ENCODE results near the gene CDT1.

The CDT1 gene

GRCh38 chr16:88817785-88818574 lies 14.4 kb downstream of the CDT1 start:
- Histone ChIP-seq H2AFZ (ENCODE audit: low read length) (no peak overlapping the region), H3K18ac (ENCODE audit: low read length) (no peak overlapping the region), H3K36me3 (replicated peaks in 1 of 2; ENCODE audit: control insufficient read depth in 2 of 2, insufficient read depth in 2 of 2, low read length in 2 of 2) (no peaks in the 10 kb centered on the region), H3K27me3 (ENCODE audit: control insufficient read depth in 3 of 3, insufficient read depth in 3 of 3, low read depth in 1 of 3, low read length in 3 of 3) (no peaks in the 10 kb centered on the region), H3K4ac (ENCODE audit: low read length) (no peak overlapping the region), H3K9ac (ENCODE audit: low read depth, low read length, poor library complexity) (peak overlapping the region; percentile 63), H2BK120ac (ENCODE audit: low read depth, low read length) (no peak overlapping the region), H4K91ac (ENCODE audit: low read depth, low read length, poor library complexity) (no peak overlapping the region), H3K4me3 (ENCODE audit: low read length in 2 of 2) (no peak overlapping the region), H3K79me1 (ENCODE audit: low read depth, low read length) (no peaks in the 10 kb centered on the region), H2BK12ac (ENCODE audit: low read length) (no peak overlapping the region), H2AK5ac (ENCODE audit: low read depth, low read length) (no peak overlapping the region), H3K9me3 (replicated peaks in 1 of 2; ENCODE audit: control insufficient read depth in 2 of 2, insufficient read depth in 1 of 2, low read depth in 1 of 2, low read length in 2 of 2) (no peaks in the 10 kb centered on the region), H3K4me1 (ENCODE audit: control insufficient read depth in 2 of 2, insufficient read depth in 1 of 2, low read depth in 1 of 2, low read length in 2 of 2) (no peaks in the 10 kb centered on the region), H3K14ac (ENCODE audit: low read length) (no peak overlapping the region), H4K8ac (ENCODE audit: low read depth, low read length) (no peak overlapping the region), H3K27ac (replicated peaks; ENCODE audit: low read length) (no peak overlapping the region), H2BK15ac (ENCODE audit: low read length) (no peak overlapping the region), H3K23ac (ENCODE audit: low read depth, low read length, poor library complexity) (peak overlapping the region; percentile 25), H2BK5ac (ENCODE audit: low read length) (no peak overlapping the region), H3K4me2 (ENCODE audit: insufficient read depth, low read length, poor library complexity, severe bottlenecking) (no peak overlapping the region)
- DNase-seq (ENCODE audit: low spot score): no peak
- WGBS, 2 donors (ENCODE audit: extremely low coverage in 2 of 2, insufficient read length in 2 of 2, insufficient replicate concordance in 1 of 2): no CpG with 5 or more reads among the region's 40 CpGs

GRCh38 chr16:88818575-88818874 lies 14.9 kb downstream of the CDT1 start:
- no peak for DNase-seq (ENCODE audit: low spot score)
- no peak overlapping the region for H3K18ac ChIP-seq (ENCODE audit: low read length)
- no peak overlapping the region for H4K8ac ChIP-seq (ENCODE audit: low read depth, low read length)
- H3K4ac ChIP-seq (ENCODE audit: low read length): no peak overlapping the region
- H3K9ac ChIP-seq (ENCODE audit: low read depth, low read length, poor library complexity): no peak overlapping the region
- no peaks in the 10 kb centered on the region for H3K4me1 ChIP-seq (ENCODE audit: control insufficient read depth in 2 of 2, insufficient read depth in 1 of 2, low read depth in 1 of 2, low read length in 2 of 2)
- H2BK5ac ChIP-seq (ENCODE audit: low read length): peak overlapping the region; percentile 13
- H3K4me2 ChIP-seq (ENCODE audit: insufficient read depth, low read length, poor library complexity, severe bottlenecking): no peak overlapping the region
- H3K9me3 ChIP-seq (replicated peaks in 1 of 2; ENCODE audit: control insufficient read depth in 2 of 2, insufficient read depth in 1 of 2, low read depth in 1 of 2, low read length in 2 of 2): no peaks in the 10 kb centered on the region
- no peak overlapping the region for H2AK5ac ChIP-seq (ENCODE audit: low read depth, low read length)
- no peak overlapping the region for H4K91ac ChIP-seq (ENCODE audit: low read depth, low read length, poor library complexity)
- no peak overlapping the region for H2BK15ac ChIP-seq (ENCODE audit: low read length)
- WGBS, 2 donors (ENCODE audit: extremely low coverage in 2 of 2, insufficient read length in 2 of 2, insufficient replicate concordance in 1 of 2): no CpG with 5 or more reads among the region's 18 CpGs
- H2BK120ac ChIP-seq (ENCODE audit: low read depth, low read length): no peak overlapping the region
- no peak overlapping the region for H3K27ac ChIP-seq (replicated peaks; ENCODE audit: low read length)
- H2BK12ac ChIP-seq (ENCODE audit: low read length): no peak overlapping the region
- no peaks in the 10 kb centered on the region for H3K79me1 ChIP-seq (ENCODE audit: low read depth, low read length)
- H3K23ac ChIP-seq (ENCODE audit: low read depth, low read length, poor library complexity): peak overlapping the region; percentile 25
- H3K4me3 ChIP-seq (ENCODE audit: low read length in 2 of 2): no peak overlapping the region
- H3K14ac ChIP-seq (ENCODE audit: low read length): no peak overlapping the region
- H2AFZ ChIP-seq (ENCODE audit: low read length): no peak overlapping the region
- no peaks in the 10 kb centered on the region for H3K27me3 ChIP-seq (ENCODE audit: control insufficient read depth in 3 of 3, insufficient read depth in 3 of 3, low read depth in 1 of 3, low read length in 3 of 3)
- H3K36me3 ChIP-seq (replicated peaks in 1 of 2; ENCODE audit: control insufficient read depth in 2 of 2, insufficient read depth in 2 of 2, low read length in 2 of 2): no peaks in the 10 kb centered on the region

GRCh38 chr16:88819126-88819525 lies 15.5 kb downstream of the CDT1 start:
- Histone ChIP-seq H3K4me2 (ENCODE audit: insufficient read depth, low read length, poor library complexity, severe bottlenecking) (no peak overlapping the region), H2BK15ac (ENCODE audit: low read length) (no peak overlapping the region), H3K36me3 (replicated peaks in 1 of 2; ENCODE audit: control insufficient read depth in 2 of 2, insufficient read depth in 2 of 2, low read length in 2 of 2) (no peaks in the 10 kb centered on the region), H3K23ac (ENCODE audit: low read depth, low read length, poor library complexity) (no peak overlapping the region), H3K9ac (ENCODE audit: low read depth, low read length, poor library complexity) (no peak overlapping the region), H3K18ac (ENCODE audit: low read length) (no peak overlapping the region), H2BK12ac (ENCODE audit: low read length) (no peak overlapping the region), H4K91ac (ENCODE audit: low read depth, low read length, poor library complexity) (no peak overlapping the region), H3K27ac (replicated peaks; ENCODE audit: low read length) (no peak overlapping the region), H3K27me3 (ENCODE audit: control insufficient read depth in 3 of 3, insufficient read depth in 3 of 3, low read depth in 1 of 3, low read length in 3 of 3) (no peaks in the 10 kb centered on the region), H3K79me1 (ENCODE audit: low read depth, low read length) (no peaks in the 10 kb centered on the region), H2AFZ (ENCODE audit: low read length) (no peak overlapping the region), H3K4me3 (ENCODE audit: low read length in 2 of 2) (no peak overlapping the region), H3K4me1 (ENCODE audit: control insufficient read depth in 2 of 2, insufficient read depth in 1 of 2, low read depth in 1 of 2, low read length in 2 of 2) (no peaks in the 10 kb centered on the region), H2BK120ac (ENCODE audit: low read depth, low read length) (no peak overlapping the region), H4K8ac (ENCODE audit: low read depth, low read length) (no peak overlapping the region), H3K4ac (ENCODE audit: low read length) (no peak overlapping the region), H2AK5ac (ENCODE audit: low read depth, low read length) (no peak overlapping the region), H3K14ac (ENCODE audit: low read length) (no peak overlapping the region), H2BK5ac (ENCODE audit: low read length) (peak overlapping the region; percentile 13), H3K9me3 (replicated peaks in 1 of 2; ENCODE audit: control insufficient read depth in 2 of 2, insufficient read depth in 1 of 2, low read depth in 1 of 2, low read length in 2 of 2) (no peaks in the 10 kb centered on the region)
- no CpG with 5 or more reads among the region's 16 CpGs for WGBS, 2 donors (ENCODE audit: extremely low coverage in 2 of 2, insufficient read length in 2 of 2, insufficient replicate concordance in 1 of 2)
- no peak for DNase-seq (ENCODE audit: low spot score)

- no peaks in the 10 kb centered on the region for H3K79me1 ChIP-seq (ENCODE audit: low read depth, low read length)
- no peak overlapping the region for H3K27ac ChIP-seq (replicated peaks; ENCODE audit: low read length)
- no peaks in the 10 kb centered on the region for H3K9me3 ChIP-seq (replicated peaks in 1 of 2; ENCODE audit: control insufficient read depth in 2 of 2, insufficient read depth in 1 of 2, low read depth in 1 of 2, low read length in 2 of 2)
- no peak for DNase-seq (ENCODE audit: low spot score)
- no peak overlapping the region for H2AFZ ChIP-seq (ENCODE audit: low read length)
- no peak overlapping the region for H3K4me2 ChIP-seq (ENCODE audit: insufficient read depth, low read length, poor library complexity, severe bottlenecking)
- no peak overlapping the region for H4K8ac ChIP-seq (ENCODE audit: low read depth, low read length)
- H2BK120ac ChIP-seq (ENCODE audit: low read depth, low read length): no peak overlapping the region
- peak overlapping the region; percentile 44 for H3K9ac ChIP-seq (ENCODE audit: low read depth, low read length, poor library complexity)
- no peak overlapping the region for H3K14ac ChIP-seq (ENCODE audit: low read length)
- no peak overlapping the region for H3K4ac ChIP-seq (ENCODE audit: low read length)
- no peaks in the 10 kb centered on the region for H3K4me1 ChIP-seq (ENCODE audit: control insufficient read depth in 2 of 2, insufficient read depth in 1 of 2, low read depth in 1 of 2, low read length in 2 of 2)
- H2BK5ac ChIP-seq (ENCODE audit: low read length): no peak overlapping the region
- H2AK5ac ChIP-seq (ENCODE audit: low read depth, low read length): no peak overlapping the region
- no peak overlapping the region for H3K18ac ChIP-seq (ENCODE audit: low read length)
- WGBS, 2 donors (ENCODE audit: extremely low coverage in 2 of 2, insufficient read length in 2 of 2, insufficient replicate concordance in 1 of 2): no CpG with 5 or more reads among the region's 20 CpGs
- H4K91ac ChIP-seq (ENCODE audit: low read depth, low read length, poor library complexity): no peak overlapping the region
- H2BK12ac ChIP-seq (ENCODE audit: low read length): no peak overlapping the region
- no peaks in the 10 kb centered on the region for H3K27me3 ChIP-seq (ENCODE audit: control insufficient read depth in 3 of 3, insufficient read depth in 3 of 3, low read depth in 1 of 3, low read length in 3 of 3)
- no peak overlapping the region for H2BK15ac ChIP-seq (ENCODE audit: low read length)
- no peak overlapping the region for H3K4me3 ChIP-seq (ENCODE audit: low read length in 2 of 2)
- no peaks in the 10 kb centered on the region for H3K36me3 ChIP-seq (replicated peaks in 1 of 2; ENCODE audit: control insufficient read depth in 2 of 2, insufficient read depth in 2 of 2, low read length in 2 of 2)
- H3K23ac ChIP-seq (ENCODE audit: low read depth, low read length, poor library complexity): no peak overlapping the region
Observed at GRCh38 chr16:88820385-88821025, 16.9 kb downstream of the CDT1 start.

All from neuronal stem cell (in vitro differentiated cells).